ENCODE results near the gene PIK3C2B. TPM values are rescaled to one million over a fixed set of nuclear protein-coding genes. Genes with fewer than 3 reads are reported as not detected.

Gene PIK3C2B
- total RNA-seq, 3 donors from 2014 or later: 13.6 to 18.1 (median 15.6) TPM

DNA sequence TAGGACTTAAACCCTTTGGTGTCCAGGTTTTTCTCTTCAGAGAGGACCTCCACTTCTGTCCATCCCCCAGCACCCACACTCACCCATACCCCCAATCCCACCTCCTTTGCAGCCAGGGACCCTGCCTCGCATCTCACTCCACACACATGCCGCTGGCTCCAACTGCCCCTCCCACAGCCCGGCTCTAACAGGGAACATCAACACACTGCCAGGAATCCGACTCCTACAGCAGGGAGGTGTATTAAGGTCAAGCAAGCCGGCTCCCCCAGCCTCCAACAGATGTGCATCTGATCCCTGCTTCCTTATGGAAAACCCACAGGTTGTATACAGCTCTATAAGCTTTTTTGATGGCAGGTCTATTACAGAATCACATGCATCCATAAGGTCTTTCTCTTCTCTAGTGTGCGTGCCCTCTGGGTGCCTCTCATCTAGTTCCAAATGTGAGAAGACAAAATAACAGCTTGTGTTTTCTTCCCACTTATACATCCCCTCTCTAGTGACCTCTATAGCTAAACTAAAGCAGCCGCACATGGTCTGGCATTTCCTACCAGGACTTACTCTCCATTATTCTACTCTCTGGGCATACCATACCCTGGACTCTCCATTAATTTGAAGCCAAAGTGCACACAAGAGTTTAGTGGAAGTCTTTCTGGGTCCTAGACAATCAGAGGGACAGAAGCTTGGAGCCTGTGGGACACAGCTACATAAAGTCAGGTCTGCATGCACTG, 16.3 kb downstream of the PIK3C2B start:
- no peak overlapping the region for H3K4me3 Mint-ChIP-seq
- H3K9me3 Mint-ChIP-seq: no peaks in the 10 kb centered on the region
- peaks cover under 1% of the 10 kb centered on the region for H3K36me3 Mint-ChIP-seq (ENCODE audit: insufficient read depth)
- H3K4me1 Mint-ChIP-seq (ENCODE audit: low read depth): peaks cover 69% of the 10 kb centered on the region
- H3K27me3 Mint-ChIP-seq (ENCODE audit: low read depth): no peaks in the 10 kb centered on the region
- DNase-seq (no peak), ATAC-seq (no peak)

DNA sequence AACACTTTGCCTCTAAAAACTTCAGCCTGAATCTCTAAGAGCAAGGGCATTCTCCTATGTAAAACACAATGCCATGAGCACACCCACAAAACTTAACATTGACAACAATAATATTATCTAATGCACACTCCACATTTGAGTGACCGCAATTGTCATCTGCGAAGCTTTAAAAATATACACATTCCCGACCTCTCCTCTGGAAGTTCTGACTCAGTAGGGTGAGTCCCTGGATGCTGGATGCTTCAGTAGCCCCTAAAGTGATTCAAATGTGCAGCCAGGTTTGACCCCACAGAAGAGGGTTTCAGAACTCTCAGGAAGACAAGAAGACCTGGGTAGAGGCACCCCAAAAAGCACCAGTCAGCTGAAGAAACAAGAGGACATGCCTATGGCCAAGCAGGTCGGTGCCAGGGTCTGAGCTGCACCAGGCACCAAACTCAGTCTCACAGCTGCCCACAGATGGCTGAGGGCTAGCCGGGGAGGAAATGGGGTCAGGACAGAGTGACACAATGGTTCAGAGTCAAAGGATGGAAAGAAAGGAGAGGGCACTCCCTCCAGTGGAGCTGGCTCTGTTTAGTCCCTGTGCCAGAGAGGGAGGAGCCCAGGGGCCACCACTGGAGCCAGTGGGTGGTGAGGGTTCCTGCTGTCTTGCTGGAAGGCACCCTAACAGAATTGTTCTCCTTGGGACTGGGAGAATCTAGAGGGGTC, 17.4 kb downstream of the PIK3C2B start:
- peaks cover 66% of the 10 kb centered on the region for H3K4me1 Mint-ChIP-seq (ENCODE audit: low read depth)
- no peak for DNase-seq

GRCh38 chr1:204476563-204476962, 18.0 kb downstream of the PIK3C2B start:
- H3K4me1 Mint-ChIP-seq (ENCODE audit: low read depth): peaks cover 66% of the 10 kb centered on the region
- no peak overlapping the region for H3K4me3 Mint-ChIP-seq
- DNase-seq (no peak), ATAC-seq (no peak)
- H3K36me3 Mint-ChIP-seq (ENCODE audit: insufficient read depth): no peaks in the 10 kb centered on the region
- no peaks in the 10 kb centered on the region for H3K9me3 Mint-ChIP-seq
- no peaks in the 10 kb centered on the region for H3K27me3 Mint-ChIP-seq (ENCODE audit: low read depth)

More for the DNA sequence above, 17.4 kb downstream of the PIK3C2B start:
- no peak for ATAC-seq
- Mint-ChIP-seq H3K4me3 (no peak overlapping the region), H3K27me3 (ENCODE audit: low read depth) (no peaks in the 10 kb centered on the region), H3K9me3 (no peaks in the 10 kb centered on the region), H3K36me3 (ENCODE audit: insufficient read depth) (no peaks in the 10 kb centered on the region)

DNA sequence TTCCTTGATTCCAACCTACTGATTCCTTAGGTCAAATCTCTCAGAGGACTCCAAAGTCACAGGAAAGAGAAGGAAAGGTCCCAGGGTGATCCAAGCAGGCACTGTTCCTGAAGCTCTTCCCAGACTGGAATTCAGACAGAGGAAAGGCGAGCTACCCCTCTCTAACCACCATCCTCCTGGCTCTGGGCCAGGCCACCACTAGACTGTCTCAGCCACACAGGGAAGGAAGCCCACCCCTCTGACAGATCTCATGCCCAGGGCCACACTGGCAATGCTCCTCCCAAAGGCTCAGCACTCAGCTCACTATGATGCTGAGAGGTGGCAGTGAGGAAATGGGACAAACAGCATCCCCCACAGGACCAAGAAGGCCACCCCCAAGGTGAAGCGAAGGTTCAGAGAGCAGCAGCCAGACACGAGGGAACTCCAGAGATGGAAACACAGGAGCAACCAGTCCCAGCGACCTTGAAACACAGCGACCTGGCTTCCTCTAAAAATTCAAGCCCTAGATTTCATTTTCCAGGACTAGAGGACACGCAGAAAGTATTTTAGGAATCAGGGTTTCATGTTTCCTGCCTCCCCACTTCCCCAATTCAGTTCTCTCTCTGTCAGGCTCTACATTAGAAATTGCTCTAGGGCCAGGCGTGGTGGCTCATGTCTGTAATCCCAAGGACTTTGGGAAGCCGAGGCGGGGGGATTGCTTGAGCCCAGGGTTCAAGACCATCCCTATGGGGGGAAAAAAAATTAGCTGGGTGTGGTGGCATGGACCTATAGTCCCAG, 18.8 kb downstream of the PIK3C2B start:
- H3K9me3 Mint-ChIP-seq: no peaks in the 10 kb centered on the region
- no peaks in the 10 kb centered on the region for H3K27me3 Mint-ChIP-seq (ENCODE audit: low read depth)
- peaks cover 60% of the 10 kb centered on the region for H3K4me1 Mint-ChIP-seq (ENCODE audit: low read depth)
- DNase-seq (no peak), ATAC-seq (no peak)
- no peak overlapping the region for H3K4me3 Mint-ChIP-seq
- no peaks in the 10 kb centered on the region for H3K36me3 Mint-ChIP-seq (ENCODE audit: insufficient read depth)

DNA sequence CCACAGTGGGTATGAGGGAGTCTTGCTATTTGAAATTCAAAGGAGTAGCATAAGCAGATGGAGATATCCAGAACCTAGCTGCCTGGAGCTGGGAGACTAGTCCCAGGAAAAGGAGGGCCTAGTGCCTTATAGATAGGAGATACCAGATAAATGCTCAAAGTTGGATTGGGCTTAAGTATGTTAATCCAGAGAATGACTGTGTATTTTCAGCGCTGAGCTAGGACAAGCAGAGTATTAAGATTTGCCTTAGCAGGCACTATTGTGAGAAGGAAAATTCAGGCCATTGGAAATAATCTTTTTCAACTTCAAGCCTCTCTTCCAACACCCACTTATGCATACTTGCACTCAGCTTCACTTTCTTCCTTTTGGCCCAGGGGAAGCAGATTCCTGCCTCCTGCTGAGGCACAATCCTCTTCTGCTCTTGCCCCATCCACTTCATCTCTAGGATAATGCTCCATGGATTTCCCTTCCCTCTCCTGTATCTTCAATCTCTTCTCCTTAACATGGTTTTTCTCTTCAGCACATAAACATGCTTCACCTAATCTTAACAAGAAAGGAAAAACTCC, 21.1 kb downstream of the PIK3C2B start:
- DNase-seq (no peak), ATAC-seq (no peak)
- H3K4me1 Mint-ChIP-seq (ENCODE audit: low read depth): peaks cover 39% of the 10 kb centered on the region
- no peak overlapping the region for H3K4me3 Mint-ChIP-seq
- no peaks in the 10 kb centered on the region for H3K9me3 Mint-ChIP-seq
- H3K36me3 Mint-ChIP-seq (ENCODE audit: insufficient read depth): peaks cover 10% of the 10 kb centered on the region
- H3K27me3 Mint-ChIP-seq (ENCODE audit: low read depth): no peaks in the 10 kb centered on the region

DNA sequence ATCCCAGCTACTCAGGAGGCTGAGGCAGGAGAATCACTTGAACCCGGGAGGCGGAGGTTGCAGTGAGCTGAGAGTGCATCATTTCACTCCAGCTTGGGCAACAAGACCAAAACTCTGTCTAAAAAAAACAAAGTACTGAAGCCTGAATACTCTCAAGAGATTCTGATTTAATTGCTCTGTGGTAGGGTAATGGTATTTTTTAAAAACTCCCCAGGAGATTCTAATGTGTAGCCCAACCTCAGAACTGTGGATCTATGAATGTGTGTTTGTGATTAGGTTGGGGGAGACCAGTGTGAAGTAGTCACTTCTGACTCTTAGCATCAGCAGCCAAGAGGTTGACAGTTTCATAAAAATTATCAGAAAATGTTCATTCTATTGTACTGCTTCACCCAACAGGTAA, 21.9 kb downstream of the PIK3C2B start:
- Mint-ChIP-seq H3K36me3 (ENCODE audit: insufficient read depth) (peaks cover 15% of the 10 kb centered on the region), H3K4me1 (ENCODE audit: low read depth) (peaks cover 31% of the 10 kb centered on the region), H3K9me3 (no peaks in the 10 kb centered on the region), H3K4me3 (no peak overlapping the region), H3K27me3 (ENCODE audit: low read depth) (no peaks in the 10 kb centered on the region)
- DNase-seq (no peak), ATAC-seq (no peak)

DNA sequence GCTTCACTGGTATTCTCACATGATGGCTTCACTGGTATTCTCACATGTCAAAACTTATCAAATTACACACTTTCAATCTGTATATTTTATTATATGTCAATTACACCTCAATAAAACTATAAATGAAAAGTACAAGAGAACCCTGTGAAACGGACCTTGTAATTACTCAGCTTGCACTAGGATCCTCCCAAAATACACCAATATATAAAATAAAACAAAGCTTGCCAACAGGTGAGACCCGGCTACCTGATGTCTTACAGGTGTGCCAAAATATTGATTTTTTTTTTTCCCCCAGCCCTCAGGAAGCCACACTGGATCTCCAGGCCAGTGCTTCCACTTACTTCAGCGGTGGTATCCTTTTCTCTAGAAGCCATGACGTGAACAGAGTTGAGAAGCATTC, 22.9 kb downstream of the PIK3C2B start:
- H3K36me3 Mint-ChIP-seq (ENCODE audit: insufficient read depth): peaks cover 18% of the 10 kb centered on the region

DNA sequence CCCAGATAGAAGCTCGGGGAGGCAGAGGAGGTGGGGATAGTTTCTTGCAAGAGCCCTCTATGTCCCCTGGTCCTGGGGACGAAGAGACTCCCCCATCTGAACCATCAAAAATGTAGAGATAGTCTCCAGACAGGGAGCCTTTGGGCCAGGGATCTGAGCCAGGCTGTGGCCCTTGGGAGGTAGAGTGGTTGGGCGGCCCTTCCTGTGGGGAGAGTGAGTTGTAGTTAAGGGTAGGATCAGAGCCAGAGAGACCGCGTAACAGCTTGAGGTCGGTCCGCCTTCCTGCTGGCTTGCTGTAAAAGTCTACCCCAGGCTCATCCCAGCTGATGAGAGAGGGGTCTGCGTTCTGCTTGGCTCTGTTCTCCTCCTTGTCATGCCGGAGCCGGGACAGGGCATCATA, 25.3 kb downstream of the PIK3C2B start:
- ATAC-seq (no peak), DNase-seq (no peak)
- H3K27me3 Mint-ChIP-seq (ENCODE audit: low read depth): no peaks in the 10 kb centered on the region
- peaks cover 19% of the 10 kb centered on the region for H3K4me1 Mint-ChIP-seq (ENCODE audit: low read depth)
- no peak overlapping the region for H3K4me3 Mint-ChIP-seq
- H3K36me3 Mint-ChIP-seq (ENCODE audit: insufficient read depth): peaks cover 19% of the 10 kb centered on the region
- H3K9me3 Mint-ChIP-seq: no peaks in the 10 kb centered on the region

More for the DNA sequence above, 22.9 kb downstream of the PIK3C2B start:
- no peaks in the 10 kb centered on the region for H3K9me3 Mint-ChIP-seq
- no peaks in the 10 kb centered on the region for H3K27me3 Mint-ChIP-seq (ENCODE audit: low read depth)
- H3K4me3 Mint-ChIP-seq: no peak overlapping the region
- DNase-seq: no peak
- peaks cover 21% of the 10 kb centered on the region for H3K4me1 Mint-ChIP-seq (ENCODE audit: low read depth)
- no peak for ATAC-seq

- Mint-ChIP-seq H3K9me3 (no peaks in the 10 kb centered on the region), H3K4me1 (ENCODE audit: low read depth) (peaks cover 24% of the 10 kb centered on the region), H3K36me3 (ENCODE audit: insufficient read depth) (peaks cover 24% of the 10 kb centered on the region), H3K4me3 (no peak overlapping the region), H3K27me3 (ENCODE audit: low read depth) (no peaks in the 10 kb centered on the region)
- no peak for ATAC-seq
- no peak for DNase-seq
These were observed 25.8 kb downstream of the PIK3C2B start for GRCh38 chr1:204468766-204469302.

GRCh38 chr1:204468206-204468605, 26.4 kb downstream of the PIK3C2B start:
- Mint-ChIP-seq H3K4me1 (ENCODE audit: low read depth) (peaks cover 30% of the 10 kb centered on the region), H3K4me3 (no peak overlapping the region), H3K36me3 (ENCODE audit: insufficient read depth) (peaks cover 25% of the 10 kb centered on the region), H3K9me3 (no peaks in the 10 kb centered on the region), H3K27me3 (ENCODE audit: low read depth) (no peaks in the 10 kb centered on the region)
- ATAC-seq (no peak), DNase-seq (no peak)

- Mint-ChIP-seq H3K4me1 (ENCODE audit: low read depth) (peaks cover 44% of the 10 kb centered on the region), H3K27me3 (ENCODE audit: low read depth) (no peaks in the 10 kb centered on the region)
- ATAC-seq: no peak
These were observed 27.9 kb downstream of the PIK3C2B start for GRCh38 chr1:204466416-204467405.

DNA sequence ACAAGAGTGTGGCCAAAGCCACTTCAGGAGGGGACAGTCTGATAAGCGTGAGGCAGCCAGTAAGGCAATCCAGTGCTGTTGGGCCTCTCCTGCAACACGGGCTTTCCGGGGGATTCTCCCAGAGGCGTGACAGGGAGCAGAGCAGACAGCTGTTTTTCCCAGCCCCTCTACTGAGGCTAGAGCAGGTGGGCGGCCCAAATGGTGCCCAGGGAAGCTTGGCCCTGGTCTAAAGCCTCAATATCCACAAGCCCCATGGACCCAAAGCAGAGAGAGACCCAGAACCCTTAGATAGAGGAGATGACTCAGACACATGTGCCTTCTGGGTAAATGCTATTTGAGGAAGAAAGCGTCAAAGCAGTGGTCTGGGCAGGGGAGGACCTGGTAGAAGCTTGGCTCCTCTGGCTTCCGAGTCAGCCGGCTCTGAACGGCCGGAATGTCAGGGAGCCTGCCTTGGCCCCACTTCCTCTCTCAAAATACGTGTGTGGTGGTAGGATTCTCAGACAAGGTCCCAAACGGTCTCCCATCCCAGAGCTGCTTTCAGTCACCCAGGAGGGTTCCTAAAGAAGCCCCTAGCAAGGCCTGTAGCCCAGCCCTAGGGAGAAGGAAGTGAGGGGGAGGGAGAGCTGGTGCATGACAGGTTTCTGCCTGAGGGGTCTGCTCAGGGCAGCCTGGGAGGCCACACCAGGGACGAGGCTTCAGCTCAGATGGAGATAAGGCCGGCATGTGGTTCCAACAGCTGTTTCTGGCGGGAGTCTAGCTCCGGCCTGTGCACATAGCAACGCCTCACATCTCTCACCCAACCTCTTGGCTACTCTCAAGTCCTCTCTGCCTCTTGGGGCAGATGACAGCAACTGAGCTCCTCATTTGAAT, 28.8 kb downstream of the PIK3C2B start:
- no peak for ATAC-seq
- DNase-seq: no peak
- H3K4me3 Mint-ChIP-seq: no peak overlapping the region
- H3K36me3 Mint-ChIP-seq (ENCODE audit: insufficient read depth): peaks cover 24% of the 10 kb centered on the region
- peaks cover 53% of the 10 kb centered on the region for H3K4me1 Mint-ChIP-seq (ENCODE audit: low read depth)
- H3K9me3 Mint-ChIP-seq: no peaks in the 10 kb centered on the region
- H3K27me3 Mint-ChIP-seq (ENCODE audit: low read depth): no peaks in the 10 kb centered on the region

More at GRCh38 chr1:204466416-204467405, 27.9 kb downstream of the PIK3C2B start:
- H3K4me3 Mint-ChIP-seq: no peak overlapping the region
- peaks cover 25% of the 10 kb centered on the region for H3K36me3 Mint-ChIP-seq (ENCODE audit: insufficient read depth)
- H3K9me3 Mint-ChIP-seq: no peaks in the 10 kb centered on the region
- no peak for DNase-seq
